Left hindlimb (tissue), 1 donor: ENCODE results near the gene C1orf159.
A peak's percentile ranks its signal among the peaks of the same experiment; 100 is the strongest.

Source experiments
- DNase-seq: peaks from one replicate; pipeline ENCODE4 v3.0.0-alpha.2; 2018

C1orf159 gene

GRCh38 chr1:1033009-1033587 lies 82.8 kb downstream of the C1orf159 start:
- peak; percentile 82 for DNase-seq

GRCh38 chr1:1032424-1032823 lies 83.5 kb downstream of the C1orf159 start:
- no peak for DNase-seq
